GM12891 (cell line): ENCODE measurements around the gene ZNF473.

Source experiments
- DNase-seq: peaks from one replicate; pipeline ENCODE4 v3.0.0; 2011; ENCODE audit warnings: low spot score; ENCODE audit not compliant: insufficient read length
- FAIRE-seq: peaks from 2 replicates; lab custom pipeline; 2011; peaks lifted over from hg19 to GRCh38; lab: Jason Lieb, UNC
- PAX5 ChIP-seq: IDR thresholded peaks from 2 replicates; pipeline ENCODE4 v1.6.1; 2011; ENCODE audit warnings: low read length, moderate library complexity, mild to moderate bottlenecking; ENCODE audit not compliant: insufficient read depth, severe bottlenecking
- POLR2A ChIP-seq: IDR thresholded peaks from 2 replicates; pipeline ENCODE4 v1.6.1; 2011; ENCODE audit warnings: low read depth, low read length, control low read depth
- POLR2AphosphoS5 ChIP-seq: IDR thresholded peaks from 2 replicates; pipeline ENCODE4 v1.6.1; 2011; ENCODE audit warnings: low read depth, low read length, control low read depth
- POU2F2 ChIP-seq: IDR thresholded peaks from 2 replicates; pipeline ENCODE4 v1.6.1; 2011; ENCODE audit warnings: low read depth, mild to moderate bottlenecking, control low read depth, low read length, moderate library complexity
- SPI1 ChIP-seq: IDR thresholded peaks from 2 replicates; pipeline ENCODE4 v1.6.1; 2011; ENCODE audit warnings: low read depth, low read length, control low read depth
- TAF1 ChIP-seq: IDR thresholded peaks from 2 replicates; pipeline ENCODE4 v1.6.1; 2011; ENCODE audit warnings: low read depth, low read length, control low read depth

Gene ZNF473

GRCh38 chr19:50024719-50025021 is 1.1 kb upstream of the ZNF473 start:
- DNase-seq: no peak
- FAIRE-seq: no peak
- TF ChIP-seq POU2F2 (no peak), POLR2AphosphoS5 (no peak), SPI1 (no peak), POLR2A (no peak), TAF1 (no peak), PAX5 (no peak)

- peak; percentile 100 for FAIRE-seq
Observed at GRCh38 chr19:50025022-50025793, 597 bp upstream of the ZNF473 start, which contains the start of gene VRK3. Gene VRK3 (minus strand): TSS chr19:50025372. CDS start chr19:50016162, 9,210 bp downstream.

GRCh38 chr19:50026550-50026906 is 723 bp downstream of the ZNF473 start:
- no peak for TF ChIP-seq TAF1
- TF ChIP-seq POLR2A: no peak
- TF ChIP-seq SPI1: no peak
- TF ChIP-seq POLR2AphosphoS5: no peak
- no peak for TF ChIP-seq PAX5
- no peak for TF ChIP-seq POU2F2
- FAIRE-seq (no peak), DNase-seq (no peak)

More at GRCh38 chr19:50025022-50025793, 597 bp upstream of the ZNF473 start, which contains the start of gene VRK3:
- peak; percentile 87 for DNase-seq
- TF ChIP-seq TAF1 (peak; percentile 32; the same call in 1 of the 2 replicates), PAX5 (no peak), POU2F2 (no peak), POLR2AphosphoS5 (peak; percentile 78), SPI1 (no peak; the same call in 1 of the 2 replicates), POLR2A (peak; percentile 83)

GRCh38 chr19:50030225-50030624 is 4.4 kb downstream of the ZNF473 start:
- TF ChIP-seq SPI1: no peak
- DNase-seq (no peak), FAIRE-seq (no peak)

- TF ChIP-seq TAF1 (no peak), SPI1 (no peak), POLR2A (no peak), PAX5 (no peak), POLR2AphosphoS5 (no peak), POU2F2 (no peak)
- FAIRE-seq (no peak), DNase-seq (no peak)
Observed at GRCh38 chr19:50030937-50031336, 5.1 kb downstream of the ZNF473 start.

GRCh38 chr19:50036908-50037307 is 11.1 kb downstream of the ZNF473 start:
- no peak for FAIRE-seq
- TF ChIP-seq TAF1 (no peak), POLR2AphosphoS5 (no peak), POLR2A (no peak), POU2F2 (no peak), SPI1 (no peak), PAX5 (no peak)
- DNase-seq: no peak

- DNase-seq (no peak), FAIRE-seq (no peak)
- TF ChIP-seq POU2F2 (no peak), PAX5 (no peak), POLR2A (no peak), SPI1 (no peak), POLR2AphosphoS5 (no peak), TAF1 (no peak)
Observed at GRCh38 chr19:50039968-50040367, 14.2 kb downstream of the ZNF473 start.

- no peak for FAIRE-seq
- DNase-seq: no peak
- TF ChIP-seq PAX5: no peak
- TF ChIP-seq POU2F2: no peak
- TF ChIP-seq POLR2AphosphoS5: no peak
- TF ChIP-seq SPI1: no peak
- no peak for TF ChIP-seq TAF1
- no peak for TF ChIP-seq POLR2A
Observed at GRCh38 chr19:50040967-50041366, 15.2 kb downstream of the ZNF473 start.

- DNase-seq (no peak), FAIRE-seq (no peak)
- no peak for TF ChIP-seq PAX5
- no peak for TF ChIP-seq POLR2AphosphoS5
- no peak for TF ChIP-seq POU2F2
- TF ChIP-seq POLR2A: no peak
- no peak for TF ChIP-seq SPI1
- TF ChIP-seq TAF1: no peak
Observed at GRCh38 chr19:50042363-50043024, 16.7 kb downstream of the ZNF473 start.

- FAIRE-seq (no peak), DNase-seq (no peak)
- no peak for TF ChIP-seq POU2F2
- TF ChIP-seq POLR2A: no peak
- no peak for TF ChIP-seq SPI1
- TF ChIP-seq PAX5: no peak
- no peak for TF ChIP-seq TAF1
- TF ChIP-seq POLR2AphosphoS5: no peak
Observed at GRCh38 chr19:50043967-50044366, 18.2 kb downstream of the ZNF473 start.

- FAIRE-seq (no peak), DNase-seq (no peak)
- no peak for TF ChIP-seq POLR2AphosphoS5
- TF ChIP-seq SPI1: no peak
- no peak for TF ChIP-seq PAX5
- TF ChIP-seq POLR2A: no peak
- no peak for TF ChIP-seq POU2F2
- no peak for TF ChIP-seq TAF1
Observed at GRCh38 chr19:50044922-50045321, 19.1 kb downstream of the ZNF473 start.
